ENCODE measurements around the gene ADCY1.

- no peak for TF ChIP-seq CTCF (IDR thresholded peaks at IDR 0.05; ENCODE audit: extremely low read depth in 1 of 2, insufficient read depth in 1 of 2, low read depth in 1 of 2, low read length in 2 of 2)
- TF ChIP-seq JUN (IDR thresholded peaks at IDR 0.05; ENCODE audit: borderline replicate concordance, insufficient read depth, insufficient read length, low read depth): no peak
- no peak for TF ChIP-seq POLR2AphosphoS5 (IDR thresholded peaks at IDR 0.05; ENCODE audit: insufficient read depth, low read depth, low read length)
- no peak for TF ChIP-seq POLR2A (IDR thresholded peaks at IDR 0.05; ENCODE audit: low read depth, low read length)
- no peak for TF ChIP-seq MYC (IDR thresholded peaks at IDR 0.05; ENCODE audit: low read depth, low read length)
- TF ChIP-seq, protein P1, sequence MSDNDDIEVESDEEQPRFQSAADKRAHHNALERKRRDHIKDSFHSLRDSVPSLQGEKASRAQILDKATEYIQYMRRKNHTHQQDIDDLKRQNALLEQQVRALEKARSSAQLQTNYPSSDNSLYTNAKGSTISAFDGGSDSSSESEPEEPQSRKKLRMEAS (IDR thresholded peaks at IDR 0.05; ENCODE audit: insufficient read depth, insufficient read length): no peak
Observed at GRCh38 chr7:45714521-45714820, 140.3 kb downstream of the ADCY1 start.

Data from endothelial cell of umbilical vein (primary cell).